Measurements from ENCODE around the gene C2CD5.

C2CD5 gene

DNA sequence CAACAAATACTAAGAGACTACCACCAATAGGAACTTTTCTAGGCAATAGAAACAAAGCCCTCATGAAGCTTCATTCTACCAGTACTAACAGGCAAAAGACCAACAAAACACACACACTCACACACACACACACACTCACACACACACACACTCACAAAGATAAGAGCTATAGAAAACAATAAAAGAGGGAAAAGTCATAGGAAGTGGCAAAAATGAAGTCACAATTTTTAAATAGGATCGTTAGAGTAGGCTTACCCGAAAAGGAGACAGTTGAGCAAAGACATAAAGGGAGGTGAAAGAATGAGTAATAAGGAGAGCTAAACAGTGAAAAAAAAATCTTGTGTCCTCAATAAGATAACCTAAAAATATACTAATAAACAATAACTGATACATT is 66.5 kb downstream of the C2CD5 start:
- H3K4me3 ChIP-seq (ENCODE audit: low read length), result no peak overlapping the region
- H3K9me3 ChIP-seq (ENCODE audit: insufficient read depth, low read length), result no peaks in the 10 kb centered on the region
- 0 out of 2 replicates have a peak, but pooled peaks cover 4% of the 10 kb centered on the region for H4K20me1 ChIP-seq (ENCODE audit: insufficient read depth, low read length)
- H3K27ac ChIP-seq (ENCODE audit: low read length), result no peak overlapping the region
- H3K27me3 ChIP-seq (ENCODE audit: low read depth, low read length), result no peaks in the 10 kb centered on the region
- no peak overlapping the region for H2AFZ ChIP-seq (ENCODE audit: low read depth, low read length)
- H3K79me2 ChIP-seq (ENCODE audit: low read length), result no peaks in the 10 kb centered on the region
- no peak overlapping the region for H3K9ac ChIP-seq (ENCODE audit: low read length)
- H3K36me3 ChIP-seq (replicated peaks; ENCODE audit: low read depth, low read length), result peaks cover 18% of the 10 kb centered on the region
- H3K4me2 ChIP-seq (ENCODE audit: low read length), result no peak overlapping the region
- H3K4me1 ChIP-seq (ENCODE audit: low read length), result peaks cover 8% of the 10 kb centered on the region
- no peak for TF ChIP-seq EZH2phosphoT487 (IDR thresholded peaks at IDR 0.05; ENCODE audit: low read depth)
- TF ChIP-seq, protein P1, sequence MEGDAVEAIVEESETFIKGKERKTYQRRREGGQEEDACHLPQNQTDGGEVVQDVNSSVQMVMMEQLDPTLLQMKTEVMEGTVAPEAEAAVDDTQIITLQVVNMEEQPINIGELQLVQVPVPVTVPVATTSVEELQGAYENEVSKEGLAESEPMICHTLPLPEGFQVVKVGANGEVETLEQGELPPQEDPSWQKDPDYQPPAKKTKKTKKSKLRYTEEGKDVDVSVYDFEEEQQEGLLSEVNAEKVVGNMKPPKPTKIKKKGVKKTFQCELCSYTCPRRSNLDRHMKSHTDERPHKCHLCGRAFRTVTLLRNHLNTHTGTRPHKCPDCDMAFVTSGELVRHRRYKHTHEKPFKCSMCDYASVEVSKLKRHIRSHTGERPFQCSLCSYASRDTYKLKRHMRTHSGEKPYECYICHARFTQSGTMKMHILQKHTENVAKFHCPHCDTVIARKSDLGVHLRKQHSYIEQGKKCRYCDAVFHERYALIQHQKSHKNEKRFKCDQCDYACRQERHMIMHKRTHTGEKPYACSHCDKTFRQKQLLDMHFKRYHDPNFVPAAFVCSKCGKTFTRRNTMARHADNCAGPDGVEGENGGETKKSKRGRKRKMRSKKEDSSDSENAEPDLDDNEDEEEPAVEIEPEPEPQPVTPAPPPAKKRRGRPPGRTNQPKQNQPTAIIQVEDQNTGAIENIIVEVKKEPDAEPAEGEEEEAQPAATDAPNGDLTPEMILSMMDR (IDR thresholded peaks at IDR 0.05; ENCODE audit: low read depth, low read length), result no peak

DNA sequence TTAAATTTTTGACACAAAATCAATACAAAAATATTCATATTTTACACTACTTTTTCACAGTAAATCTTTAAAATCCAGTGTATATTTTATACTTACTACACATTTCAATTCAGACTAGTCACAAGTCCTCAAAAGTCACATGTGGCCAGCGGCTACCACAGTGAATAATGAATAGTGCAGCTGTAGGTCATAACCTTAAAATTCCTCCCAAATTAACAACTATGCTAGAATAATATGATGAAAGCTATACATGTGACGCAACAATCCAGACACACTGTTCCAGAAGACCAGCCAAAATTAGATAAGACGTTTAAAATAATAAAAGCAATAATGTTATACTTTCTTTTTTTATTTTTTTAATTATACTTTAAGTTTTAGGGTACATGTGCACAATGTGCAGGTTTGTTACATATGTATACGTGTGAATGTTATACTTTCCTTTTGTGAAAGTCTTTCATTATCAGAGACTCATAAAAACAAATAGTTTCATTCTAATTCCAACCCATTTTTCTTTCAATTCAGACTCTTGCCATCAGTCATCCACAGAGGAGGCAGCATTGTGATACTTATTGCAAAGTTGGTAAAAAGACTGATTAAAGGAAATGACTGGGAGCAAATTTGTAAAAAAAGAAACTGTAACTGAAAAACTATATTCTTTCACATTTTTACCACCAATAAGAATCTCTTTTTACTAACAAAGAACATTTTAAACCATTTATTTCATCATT is 67.0 kb downstream of the C2CD5 start:
- Histone ChIP-seq H3K9ac (ENCODE audit: low read length) (no peak overlapping the region), H3K79me2 (ENCODE audit: low read length) (no peaks in the 10 kb centered on the region), H3K36me3 (replicated peaks; ENCODE audit: low read depth, low read length) (peaks cover 14% of the 10 kb centered on the region), H3K27ac (ENCODE audit: low read length) (no peak overlapping the region), H3K27me3 (ENCODE audit: low read depth, low read length) (no peaks in the 10 kb centered on the region), H3K4me3 (ENCODE audit: low read length) (no peak overlapping the region), H3K4me1 (ENCODE audit: low read length) (peaks cover 8% of the 10 kb centered on the region), H4K20me1 (ENCODE audit: insufficient read depth, low read length) (0 out of 2 replicates have a peak, but pooled peaks cover 4% of the 10 kb centered on the region), H3K4me2 (ENCODE audit: low read length) (no peak overlapping the region), H3K9me3 (ENCODE audit: insufficient read depth, low read length) (no peaks in the 10 kb centered on the region), H2AFZ (ENCODE audit: low read depth, low read length) (no peak overlapping the region)
- TF ChIP-seq, protein P1 (IDR thresholded peaks at IDR 0.05; ENCODE audit: low read depth, low read length), result no peak
- no peak for TF ChIP-seq EZH2phosphoT487 (IDR thresholded peaks at IDR 0.05; ENCODE audit: low read depth)

DNA sequence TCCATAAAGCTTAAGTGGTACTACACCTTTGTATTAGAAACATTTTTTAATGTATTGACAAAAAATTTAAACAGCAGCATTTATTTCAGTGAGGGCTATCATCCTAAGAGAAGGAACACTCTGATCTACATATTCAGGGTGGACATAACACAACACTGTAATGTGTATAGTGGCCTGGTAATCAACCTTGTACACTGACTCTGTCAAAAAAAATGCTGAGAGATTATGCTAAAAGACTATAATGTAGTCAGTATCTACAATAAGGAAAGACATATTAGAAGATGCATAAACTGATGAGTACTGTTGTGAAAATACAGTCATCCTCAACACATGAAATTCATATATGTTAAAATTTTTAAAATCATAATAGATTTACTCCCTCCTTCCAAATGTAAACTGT is 68.2 kb downstream of the C2CD5 start:
- Histone ChIP-seq H3K27ac (ENCODE audit: low read length) (no peak overlapping the region), H3K79me2 (ENCODE audit: low read length) (no peaks in the 10 kb centered on the region), H3K9ac (ENCODE audit: low read length) (no peak overlapping the region), H3K4me3 (ENCODE audit: low read length) (no peak overlapping the region), H3K4me2 (ENCODE audit: low read length) (no peak overlapping the region), H3K9me3 (ENCODE audit: insufficient read depth, low read length) (no peaks in the 10 kb centered on the region), H3K27me3 (ENCODE audit: low read depth, low read length) (no peaks in the 10 kb centered on the region), H3K36me3 (replicated peaks; ENCODE audit: low read depth, low read length) (peaks cover 8% of the 10 kb centered on the region), H2AFZ (ENCODE audit: low read depth, low read length) (no peak overlapping the region), H4K20me1 (ENCODE audit: insufficient read depth, low read length) (0 out of 2 replicates have a peak, but pooled peaks cover 4% of the 10 kb centered on the region), H3K4me1 (ENCODE audit: low read length) (peaks cover 8% of the 10 kb centered on the region)
- TF ChIP-seq, protein P1 (IDR thresholded peaks at IDR 0.05; ENCODE audit: low read depth, low read length), result no peak
- TF ChIP-seq EZH2phosphoT487 (IDR thresholded peaks at IDR 0.05; ENCODE audit: low read depth), result no peak

DNA sequence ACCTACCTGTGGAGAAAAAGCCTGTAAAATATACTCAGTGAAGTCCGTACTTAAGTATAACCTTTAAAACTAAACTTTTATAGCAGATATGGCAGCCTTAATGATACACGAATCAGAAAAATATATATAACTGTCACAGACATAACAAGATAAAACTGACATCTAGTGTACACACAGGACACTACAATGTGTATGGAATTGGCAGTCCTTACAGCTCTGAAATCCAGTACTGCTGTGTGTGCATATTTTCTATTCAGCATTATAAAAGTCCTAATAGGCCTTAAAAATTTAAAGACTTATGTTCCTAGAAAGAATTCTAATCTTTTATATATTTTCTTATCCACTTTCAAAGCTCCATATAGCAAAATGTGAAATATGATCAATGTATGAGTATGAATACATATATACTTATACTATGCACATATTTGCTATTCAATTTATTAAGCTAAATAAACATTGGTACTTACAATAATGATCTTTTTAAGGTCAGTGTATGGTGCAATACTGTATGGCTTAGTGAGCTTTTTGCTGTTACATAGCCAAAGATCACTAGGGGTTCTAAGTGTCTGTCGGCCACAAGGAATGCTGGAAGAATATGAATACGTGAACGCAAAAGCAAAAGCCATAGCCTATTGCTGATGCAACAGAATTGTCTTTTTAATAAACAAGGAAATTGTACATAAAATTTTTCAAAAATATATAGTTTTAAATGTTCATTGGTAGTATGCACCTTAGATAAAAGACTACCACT is 69.2 kb downstream of the C2CD5 start:
- H3K4me2 ChIP-seq (ENCODE audit: low read length), result no peak overlapping the region
- H4K20me1 ChIP-seq (ENCODE audit: insufficient read depth, low read length), result 0 out of 2 replicates have a peak, but pooled peaks cover 4% of the 10 kb centered on the region
- H2AFZ ChIP-seq (ENCODE audit: low read depth, low read length), result no peak overlapping the region
- H3K9ac ChIP-seq (ENCODE audit: low read length), result no peak overlapping the region
- no peak overlapping the region for H3K27ac ChIP-seq (ENCODE audit: low read length)
- TF ChIP-seq, protein P1 (IDR thresholded peaks at IDR 0.05; ENCODE audit: low read depth, low read length), result peak; percentile 21; the same call in 1 of the 2 replicates
- no peak for TF ChIP-seq EZH2phosphoT487 (IDR thresholded peaks at IDR 0.05; ENCODE audit: low read depth)
- H3K4me1 ChIP-seq (ENCODE audit: low read length), result peaks cover 8% of the 10 kb centered on the region
- H3K79me2 ChIP-seq (ENCODE audit: low read length), result no peaks in the 10 kb centered on the region
- peaks cover 8% of the 10 kb centered on the region for H3K36me3 ChIP-seq (replicated peaks; ENCODE audit: low read depth, low read length)
- no peaks in the 10 kb centered on the region for H3K9me3 ChIP-seq (ENCODE audit: insufficient read depth, low read length)
- no peaks in the 10 kb centered on the region for H3K27me3 ChIP-seq (ENCODE audit: low read depth, low read length)
- no peak overlapping the region for H3K4me3 ChIP-seq (ENCODE audit: low read length)

Measured in OCI-LY3 (cell line).